Adipocyte (in vitro differentiated cells): Measurements from ENCODE around the gene ARL6IP4.
A peak's percentile ranks its signal among the peaks of the same experiment; 100 is the strongest.
"Not testable (repeated sequence)": the region's sequence is repeated elsewhere in the genome, so short reads cannot be mapped to it uniquely, and the experiment has no call there.

Source experiments
- DNase-seq: peaks from one replicate; pipeline ENCODE4 v3.0.0-alpha.2; 2015; ENCODE audit warnings: low read depth
- H3K27me3 ChIP-seq: replicated peaks from 2 replicates; pipeline ENCODE4 v1.7.0; 2013; ENCODE audit warnings: mild to moderate bottlenecking, low read length, moderate library complexity; ENCODE audit not compliant: control insufficient read depth, insufficient read depth
- H3K36me3 ChIP-seq: 2 replicates; pipeline ENCODE4 v1.7.0; 2013; ENCODE audit warnings: low read length, mild to moderate bottlenecking, moderate library complexity; ENCODE audit not compliant: control insufficient read depth, insufficient read depth, severe bottlenecking
- H3K4me1 ChIP-seq: 2 replicates; pipeline ENCODE4 v1.7.0; 2013; ENCODE audit warnings: mild to moderate bottlenecking, low read length, moderate library complexity; ENCODE audit not compliant: control insufficient read depth, insufficient read depth
- H3K4me3 ChIP-seq: 2 replicates; pipeline ENCODE4 v1.7.0; 2013; ENCODE audit warnings: mild to moderate bottlenecking, low read length, moderate library complexity
- H3K9ac ChIP-seq: 2 replicates; pipeline ENCODE4 v1.7.0; 2013; ENCODE audit warnings: mild to moderate bottlenecking, low read length, moderate library complexity
- H3K9me3 ChIP-seq: 2 replicates; pipeline ENCODE4 v1.7.0; 2013; ENCODE audit warnings: mild to moderate bottlenecking, low read length, moderate library complexity; ENCODE audit not compliant: control insufficient read depth

Gene ARL6IP4

DNA sequence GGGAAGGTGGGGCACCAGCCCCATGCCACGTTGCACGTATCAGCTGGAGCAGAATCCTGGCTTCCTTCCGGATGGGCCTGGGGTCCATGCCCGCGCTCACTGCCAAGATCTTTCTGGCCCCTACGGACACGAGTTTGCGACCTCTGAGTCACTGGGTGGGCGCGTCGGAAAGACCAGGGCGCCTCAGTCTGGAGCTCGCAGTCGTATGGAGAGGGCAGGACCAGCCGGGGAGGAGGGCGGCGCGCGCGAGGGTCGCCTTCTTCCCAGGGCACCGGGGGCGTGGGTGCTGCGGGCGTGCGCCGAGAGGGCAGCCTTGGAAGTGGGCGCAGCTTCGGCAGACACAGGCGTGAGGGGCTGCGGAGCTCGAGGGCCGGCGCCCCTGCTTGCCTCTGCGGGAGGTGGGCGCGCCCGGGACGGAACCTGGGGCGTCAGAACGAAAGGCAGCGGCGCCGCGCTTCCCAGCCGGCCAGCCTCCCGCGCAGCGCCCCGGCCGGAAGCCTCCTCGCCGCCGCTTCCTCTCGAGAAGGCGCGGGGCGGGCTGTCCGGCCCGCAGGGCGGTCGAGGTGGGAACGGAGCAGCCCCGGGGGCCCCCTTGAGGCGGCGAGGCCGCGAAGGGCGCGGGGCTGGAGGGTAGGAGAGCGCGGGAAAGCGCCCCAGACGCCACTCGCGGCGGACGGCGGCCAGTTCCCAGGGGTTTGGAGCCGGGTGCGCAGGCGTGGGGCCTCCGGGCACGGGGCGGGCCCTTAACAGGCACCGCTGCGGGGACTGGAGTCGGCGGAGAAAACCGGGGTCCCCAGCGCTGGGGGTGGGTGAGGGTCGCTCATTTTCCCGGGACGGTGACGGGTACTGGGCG lies at the start of gene ARL6IP4:
TSS of gene ARL6IP4 (plus strand) at position 499 of the 853 bp plus-strand sequence. CDS start 459 bp downstream, outside the sequence.
- Histone ChIP-seq H3K36me3 (peaks cover 5% of the 10 kb centered on the region), H3K27me3 (no peaks in the 10 kb centered on the region), H3K4me3 (peak within 1 kb of the TSS; percentile 96), H3K4me1 (peaks cover 60% of the 10 kb centered on the region), H3K9me3 (no peaks in the 10 kb centered on the region), H3K9ac (peak within 1 kb of the TSS; percentile 97)
- peak; percentile 84 for DNase-seq

DNA sequence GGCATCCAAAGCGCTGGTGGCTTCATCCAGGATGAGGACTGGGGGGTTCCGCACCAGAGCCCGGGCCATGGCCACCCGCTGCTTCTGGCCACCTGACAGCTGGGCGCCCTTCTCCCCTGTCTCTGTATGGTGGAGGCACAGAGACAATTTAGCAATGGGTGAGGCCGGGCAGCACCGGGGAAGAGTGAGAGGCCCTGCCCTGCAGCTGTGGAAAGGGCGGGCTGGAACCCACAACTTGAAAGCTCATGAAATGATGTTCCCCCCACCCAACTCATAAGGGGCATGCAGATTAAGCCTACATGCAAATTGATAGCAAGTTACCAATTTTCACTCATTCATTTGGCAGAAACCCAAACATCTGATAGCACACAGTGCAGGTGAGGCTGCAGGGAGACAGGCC lies 48.3 kb upstream of the ARL6IP4 start:
- no peaks in the 10 kb centered on the region for H3K4me1 ChIP-seq
- H3K36me3 ChIP-seq: no peaks in the 10 kb centered on the region
- H3K9me3 ChIP-seq: no peaks in the 10 kb centered on the region
- no peak overlapping the region for H3K4me3 ChIP-seq
- H3K27me3 ChIP-seq: no peaks in the 10 kb centered on the region
- H3K9ac ChIP-seq: no peak overlapping the region
- no peak for DNase-seq

- Histone ChIP-seq H3K27me3 (no peaks in the 10 kb centered on the region), H3K4me1 (no peaks in the 10 kb centered on the region), H3K9me3 (no peaks in the 10 kb centered on the region), H3K36me3 (no peaks in the 10 kb centered on the region), H3K9ac (no peak overlapping the region), H3K4me3 (no peak overlapping the region)
- DNase-seq: no peak
These were observed 45.8 kb upstream of the ARL6IP4 start for GRCh38 chr12:122934722-122935121.

GRCh38 chr12:122935318-122935717 lies 45.2 kb upstream of the ARL6IP4 start:
- Histone ChIP-seq H3K9me3 (no peaks in the 10 kb centered on the region), H3K4me3 (no peak overlapping the region), H3K9ac (no peak overlapping the region), H3K4me1 (no peaks in the 10 kb centered on the region), H3K36me3 (no peaks in the 10 kb centered on the region), H3K27me3 (no peaks in the 10 kb centered on the region)
- DNase-seq: no peak

DNA sequence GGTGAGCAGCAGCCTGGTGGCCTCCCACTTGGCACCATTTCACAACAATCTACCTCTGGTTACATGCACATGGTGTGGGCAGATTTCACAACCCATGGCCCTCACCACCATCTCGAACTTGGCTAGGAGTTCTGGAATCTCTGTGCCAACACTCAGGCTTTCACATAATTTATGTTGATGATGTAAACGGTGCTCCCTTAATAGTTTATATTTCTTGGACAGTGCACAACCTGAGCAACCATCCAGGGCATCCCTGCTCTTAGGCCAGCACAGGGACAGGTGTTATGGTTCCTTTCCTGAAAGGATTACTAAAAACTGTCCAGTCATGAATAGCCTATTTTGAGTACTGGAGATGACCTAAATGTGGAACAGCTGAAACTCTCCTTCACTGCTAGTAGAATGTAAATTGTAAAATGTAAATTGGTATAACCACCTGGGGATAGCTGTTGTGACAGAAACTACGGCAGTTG lies 42.8 kb upstream of the ARL6IP4 start:
- Histone ChIP-seq H3K36me3 (no peaks in the 10 kb centered on the region), H3K27me3 (no peaks in the 10 kb centered on the region), H3K4me1 (no peaks in the 10 kb centered on the region), H3K9ac (no peak overlapping the region), H3K4me3 (no peak overlapping the region), H3K9me3 (no peaks in the 10 kb centered on the region)
- DNase-seq: no peak

DNA sequence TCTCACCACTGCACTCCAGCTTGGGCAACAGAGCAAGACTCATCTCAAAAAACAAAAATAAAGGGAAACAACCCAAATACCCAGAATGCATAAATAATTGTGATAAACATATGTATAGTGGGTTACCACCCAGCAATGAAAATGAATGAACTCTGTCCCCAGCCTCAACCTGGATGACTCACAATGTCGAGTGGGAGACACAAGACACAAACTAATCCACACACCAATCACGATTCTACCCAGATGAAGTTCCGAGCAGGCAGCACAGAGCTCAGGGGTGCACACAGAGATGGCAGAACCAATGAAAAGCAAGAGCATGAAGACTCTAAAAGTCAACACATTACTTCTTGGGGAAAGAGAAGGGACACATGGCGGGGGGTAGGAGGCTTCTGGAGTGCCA lies 41.4 kb upstream of the ARL6IP4 start:
- no peaks in the 10 kb centered on the region for H3K27me3 ChIP-seq
- H3K9me3 ChIP-seq: no peaks in the 10 kb centered on the region
- H3K9ac ChIP-seq: no peak overlapping the region
- no peak for DNase-seq
- peaks cover under 1% of the 10 kb centered on the region for H3K4me1 ChIP-seq
- no peaks in the 10 kb centered on the region for H3K36me3 ChIP-seq
- H3K4me3 ChIP-seq: no peak overlapping the region

- peak; percentile 43 for DNase-seq
- H3K36me3 ChIP-seq, H3K9ac ChIP-seq, H3K9me3 ChIP-seq, H3K27me3 ChIP-seq, H3K4me3 ChIP-seq: not testable (repeated sequence)
- peaks cover 10% of the 10 kb centered on the region for H3K4me1 ChIP-seq
These were observed 39.1 kb upstream of the ARL6IP4 start for GRCh38 chr12:122941351-122941750.

DNA sequence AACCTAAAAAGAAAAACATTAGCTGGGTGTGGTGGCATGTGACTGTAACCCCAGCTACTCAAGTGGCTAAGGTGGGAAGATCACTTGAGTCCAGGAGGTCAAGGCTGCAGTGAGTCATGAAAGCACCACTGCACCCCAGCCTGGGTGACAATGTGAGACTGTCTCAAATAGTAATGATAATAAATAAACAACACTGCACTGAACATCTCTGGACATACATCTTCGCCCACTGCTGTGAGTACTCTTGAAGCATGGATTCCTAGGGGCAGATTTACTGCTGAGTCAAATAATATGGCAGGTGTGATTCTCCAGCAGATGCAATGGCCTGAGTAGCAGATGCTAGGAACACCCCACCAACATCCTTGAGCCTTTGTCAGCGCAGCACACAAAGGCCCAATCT lies 37.8 kb upstream of the ARL6IP4 start:
- H3K27me3 ChIP-seq: no peaks in the 10 kb centered on the region
- H3K36me3 ChIP-seq: no peaks in the 10 kb centered on the region
- DNase-seq: no peak
- no peak overlapping the region for H3K9ac ChIP-seq
- H3K9me3 ChIP-seq: no peaks in the 10 kb centered on the region
- peaks cover 22% of the 10 kb centered on the region for H3K4me1 ChIP-seq
- no peak overlapping the region for H3K4me3 ChIP-seq

- H3K4me3 ChIP-seq: no peak overlapping the region
- H3K9me3 ChIP-seq: no peaks in the 10 kb centered on the region
- no peaks in the 10 kb centered on the region for H3K27me3 ChIP-seq
- no peak overlapping the region for H3K9ac ChIP-seq
- no peak for DNase-seq
- H3K4me1 ChIP-seq: peaks cover 22% of the 10 kb centered on the region
- no peaks in the 10 kb centered on the region for H3K36me3 ChIP-seq
These were observed 37.3 kb upstream of the ARL6IP4 start for GRCh38 chr12:122943196-122943595.

DNA sequence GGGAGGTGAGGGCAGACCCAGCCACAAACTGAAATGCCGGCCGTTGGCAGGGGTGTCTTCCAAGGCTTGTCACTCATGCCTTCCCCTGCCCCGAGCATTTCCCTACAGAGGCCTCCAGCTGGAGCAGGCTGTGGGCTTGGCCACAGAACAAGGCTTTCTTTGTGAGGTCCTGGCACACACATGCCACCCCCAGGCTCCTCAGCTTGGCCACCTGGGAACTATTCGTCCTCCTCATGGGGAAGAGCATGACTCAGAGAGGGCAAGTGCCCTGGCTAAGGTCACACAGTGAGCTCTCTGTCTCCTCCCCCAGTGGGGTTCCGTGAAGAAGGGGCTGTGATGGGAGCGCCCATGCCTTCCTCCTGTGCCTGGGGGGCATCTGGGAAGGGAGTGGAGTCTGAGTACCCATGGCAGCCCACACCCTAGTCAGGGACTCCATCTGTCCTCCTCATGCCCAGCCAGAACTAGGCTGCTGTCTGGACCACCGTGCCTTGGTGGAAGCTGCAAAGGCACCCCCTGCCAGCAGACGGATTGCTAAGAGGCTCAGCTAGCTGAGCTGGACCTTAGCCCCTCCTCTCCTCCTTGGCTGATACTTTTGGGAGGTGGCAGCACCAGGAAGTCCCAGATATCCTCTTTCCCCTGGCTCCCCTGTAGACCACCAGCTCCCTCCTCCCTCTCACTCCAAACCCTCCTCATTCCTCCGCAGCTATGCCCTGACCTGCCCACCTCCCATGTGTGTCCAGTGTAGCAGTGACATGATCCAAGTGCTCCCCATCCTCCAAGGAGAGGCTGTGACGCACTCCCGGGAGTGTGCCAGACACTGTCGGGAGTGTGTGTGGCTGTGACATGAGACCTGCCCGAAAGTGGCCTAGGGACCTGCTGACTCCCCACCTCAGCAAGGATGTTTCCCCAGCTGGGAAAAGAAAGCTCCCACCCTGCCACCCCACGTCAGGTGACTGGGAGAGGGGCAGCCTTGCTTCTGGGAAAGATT lies 35.6 kb upstream of the ARL6IP4 start:
- Histone ChIP-seq H3K4me3 (no peak overlapping the region), H3K36me3 (no peaks in the 10 kb centered on the region), H3K27me3 (no peaks in the 10 kb centered on the region), H3K4me1 (peaks cover 22% of the 10 kb centered on the region), H3K9ac (no peak overlapping the region), H3K9me3 (no peaks in the 10 kb centered on the region)
- peak; percentile 46 for DNase-seq

- Histone ChIP-seq H3K9me3 (no peaks in the 10 kb centered on the region), H3K4me1 (peaks cover 22% of the 10 kb centered on the region), H3K4me3 (no peak overlapping the region), H3K36me3 (no peaks in the 10 kb centered on the region), H3K9ac (peak overlapping the region; percentile 6), H3K27me3 (no peaks in the 10 kb centered on the region)
- peak; percentile 97 for DNase-seq
These were observed 33.7 kb upstream of the ARL6IP4 start for GRCh38 chr12:122946690-122947341.
